Sigmoid colon (tissue), 7 donors: Measurements from ENCODE around the gene NUDT14. TPM values are rescaled to one million over a fixed set of nuclear protein-coding genes. Genes with fewer than 3 reads are reported as not detected.

Experiments used
- DNase-seq: peaks from one replicate; pipeline ENCODE4 v3.0.0-alpha.2; 2019
- H3K27ac ChIP-seq, 4 donors: fragments of 200-600 bp; sonication (generic); one replicate each; pipeline ENCODE4 v1.5.1; 2016 to 2019; ENCODE audit warnings: mild to moderate bottlenecking in 1 of 4
- H3K27me3 ChIP-seq, 3 donors: fragments of 200-600 bp; sonication (generic); one replicate each; pipeline ENCODE4 v1.5.1; 2019; ENCODE audit warnings: mild to moderate bottlenecking in 1 of 3
- H3K36me3 ChIP-seq, 4 donors: fragments of 200-600 bp; sonication (generic); one replicate each; pipeline ENCODE4 v1.5.1; 2016 to 2019
- H3K4me1 ChIP-seq, 4 donors: fragments of 200-600 bp; sonication (generic); one replicate each; pipeline ENCODE4 v1.5.1; 2017 to 2019
- H3K4me3 ChIP-seq, 4 donors: fragments of 200-600 bp; sonication (generic); one replicate each; pipeline ENCODE4 v1.5.1; 2017 to 2019; ENCODE audit warnings: mild to moderate bottlenecking in 2 of 4, moderate library complexity in 1 of 4
- H3K9me3 ChIP-seq, 4 donors: fragments of 200-600 bp in 3 of 4; sonication (generic) in 3 of 4; one replicate each; pipeline versions ENCODE4 v1.5.1 to v1.6.1; 2013 to 2019
- EP300 ChIP-seq, 4 donors: sonication (generic); formaldehyde crosslinking; IDR thresholded peaks; one replicate each; pipeline ENCODE4 v1.6.1; 2017; ENCODE audit warnings: antibody characterized with exemption in 4 of 4
- POLR2A ChIP-seq, 2 donors: fragments of 450-650 bp; IDR thresholded peaks; one replicate each; pipeline ENCODE4 v1.6.1; 2016; ENCODE audit warnings: antibody characterized with exemption in 2 of 2, mild to moderate bottlenecking in 2 of 2, moderate library complexity in 2 of 2
- POLR2AphosphoS5 ChIP-seq, 4 donors: sonication (generic); formaldehyde crosslinking; IDR thresholded peaks; one replicate each; pipeline ENCODE4 v1.6.1; 2017; ENCODE audit warnings: antibody characterized with exemption in 4 of 4
- WGBS, 2 donors: extraction: QIAGEN DNeasy Blood & Tissue Kit; methylation state at CpG; one replicate each; pipeline ENCODE4 v1.1.7; 2013; 5-methylcytosine and 5-hydroxymethylcytosine counted together
- intact Hi-C: fragments of 100-400 bp; cut with DNase I; formaldehyde crosslinking; loops from one replicate; pipeline ENCODE4 v1.15.1; 2023
- polyA plus RNA-seq, 3 donors: library from polyadenylated mRNA; stranded (reverse); fragments of 200-250 nt; gene quantifications; one replicate each; pipeline ENCODE4 v1.2.3, GENCODE V29; 2013
- total RNA-seq, 4 donors: library from RNA; depleted of rRNA; stranded (reverse); fragments of >200 nt; gene quantifications; one replicate each; pipeline ENCODE4 v1.1.0, GENCODE V29; 2016
- TF ChIP-seq, protein P1 (sequence below), 4 experiments: fragments of 450-650 bp in 3 of 4; fragments of 200-600 bp in 1 of 4; IDR thresholded peaks; one replicate each; pipeline ENCODE4 v1.5.1; 2016 to 2019; ENCODE audit warnings: antibody characterized with exemption in 4 of 4, mild to moderate bottlenecking in 3 of 4, moderate library complexity in 2 of 4
- donor health status: healthy with polysubstance abuse.
- donor health status: Bipolar disorder and iron deficiency.
- donor health status: healthy.

Gene NUDT14
- total and polyA plus RNA-seq, 7 donors: 4.1 to 47.4 (median 10.5) TPM

DNA sequence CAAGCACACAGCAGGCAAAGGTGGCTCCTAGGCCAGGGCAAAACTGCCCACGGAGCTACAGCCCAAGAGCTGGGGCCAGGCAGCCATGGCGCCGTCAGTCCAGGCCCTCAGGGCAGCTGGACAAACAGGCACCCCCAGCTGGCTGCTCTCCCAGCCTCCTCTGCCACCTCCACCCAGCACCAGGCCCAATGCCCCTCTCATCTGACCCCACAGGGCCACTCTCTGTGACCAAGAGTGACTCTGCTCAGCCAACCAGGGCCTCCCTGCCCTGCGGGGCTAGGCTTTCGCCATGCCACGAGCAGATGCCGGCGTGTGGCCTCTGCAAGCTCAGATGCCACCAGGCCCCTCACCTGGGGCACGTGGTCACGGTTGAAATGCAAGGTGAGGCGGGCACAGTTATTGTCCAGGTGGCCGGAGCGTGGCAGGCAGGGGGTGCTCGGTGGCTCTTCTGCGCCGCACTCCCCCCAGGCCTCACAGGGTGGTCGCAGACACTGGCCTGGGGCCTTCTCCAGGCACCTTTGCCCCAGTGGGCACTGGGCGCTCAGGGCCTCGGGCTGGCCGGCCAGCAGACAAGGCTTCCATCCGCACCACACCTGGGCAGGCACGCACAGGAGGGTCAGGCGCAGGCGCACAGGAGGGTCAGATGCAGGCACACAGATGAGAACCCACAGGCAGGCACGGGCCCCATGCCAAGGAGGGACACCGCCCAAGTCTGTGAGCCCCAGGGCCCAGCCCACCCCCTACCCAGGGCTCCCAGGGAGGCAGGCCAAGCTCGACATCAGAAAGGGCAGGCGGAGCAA lies 35.5 kb downstream of the NUDT14 start:
- H3K9me3 ChIP-seq: peaks cover 0 to under 1% (median 0%) of the 10 kb centered on the region in 4 donors
- no peaks in the 10 kb centered on the region for H3K4me1 ChIP-seq
- no peaks in the 10 kb centered on the region for H3K27me3 ChIP-seq
- 91% methylated on average over 28 of the region's 28 CpGs for WGBS, 2 donors
- H3K36me3 ChIP-seq: no peaks in the 10 kb centered on the region
- peak; percentile 58 for DNase-seq
- H3K4me3 ChIP-seq: no peak overlapping the region
- TF ChIP-seq EP300 (IDR thresholded peaks at IDR 0.05): no peak
- no peak for TF ChIP-seq POLR2AphosphoS5 (IDR thresholded peaks at IDR 0.05)
- no peak for TF ChIP-seq POLR2A (IDR thresholded peaks at IDR 0.05)
- TF ChIP-seq, protein P1, sequence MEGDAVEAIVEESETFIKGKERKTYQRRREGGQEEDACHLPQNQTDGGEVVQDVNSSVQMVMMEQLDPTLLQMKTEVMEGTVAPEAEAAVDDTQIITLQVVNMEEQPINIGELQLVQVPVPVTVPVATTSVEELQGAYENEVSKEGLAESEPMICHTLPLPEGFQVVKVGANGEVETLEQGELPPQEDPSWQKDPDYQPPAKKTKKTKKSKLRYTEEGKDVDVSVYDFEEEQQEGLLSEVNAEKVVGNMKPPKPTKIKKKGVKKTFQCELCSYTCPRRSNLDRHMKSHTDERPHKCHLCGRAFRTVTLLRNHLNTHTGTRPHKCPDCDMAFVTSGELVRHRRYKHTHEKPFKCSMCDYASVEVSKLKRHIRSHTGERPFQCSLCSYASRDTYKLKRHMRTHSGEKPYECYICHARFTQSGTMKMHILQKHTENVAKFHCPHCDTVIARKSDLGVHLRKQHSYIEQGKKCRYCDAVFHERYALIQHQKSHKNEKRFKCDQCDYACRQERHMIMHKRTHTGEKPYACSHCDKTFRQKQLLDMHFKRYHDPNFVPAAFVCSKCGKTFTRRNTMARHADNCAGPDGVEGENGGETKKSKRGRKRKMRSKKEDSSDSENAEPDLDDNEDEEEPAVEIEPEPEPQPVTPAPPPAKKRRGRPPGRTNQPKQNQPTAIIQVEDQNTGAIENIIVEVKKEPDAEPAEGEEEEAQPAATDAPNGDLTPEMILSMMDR (IDR thresholded peaks at IDR 0.05): no peak
- intact Hi-C loops: no loop called here
- no peak overlapping the region for H3K27ac ChIP-seq

DNA sequence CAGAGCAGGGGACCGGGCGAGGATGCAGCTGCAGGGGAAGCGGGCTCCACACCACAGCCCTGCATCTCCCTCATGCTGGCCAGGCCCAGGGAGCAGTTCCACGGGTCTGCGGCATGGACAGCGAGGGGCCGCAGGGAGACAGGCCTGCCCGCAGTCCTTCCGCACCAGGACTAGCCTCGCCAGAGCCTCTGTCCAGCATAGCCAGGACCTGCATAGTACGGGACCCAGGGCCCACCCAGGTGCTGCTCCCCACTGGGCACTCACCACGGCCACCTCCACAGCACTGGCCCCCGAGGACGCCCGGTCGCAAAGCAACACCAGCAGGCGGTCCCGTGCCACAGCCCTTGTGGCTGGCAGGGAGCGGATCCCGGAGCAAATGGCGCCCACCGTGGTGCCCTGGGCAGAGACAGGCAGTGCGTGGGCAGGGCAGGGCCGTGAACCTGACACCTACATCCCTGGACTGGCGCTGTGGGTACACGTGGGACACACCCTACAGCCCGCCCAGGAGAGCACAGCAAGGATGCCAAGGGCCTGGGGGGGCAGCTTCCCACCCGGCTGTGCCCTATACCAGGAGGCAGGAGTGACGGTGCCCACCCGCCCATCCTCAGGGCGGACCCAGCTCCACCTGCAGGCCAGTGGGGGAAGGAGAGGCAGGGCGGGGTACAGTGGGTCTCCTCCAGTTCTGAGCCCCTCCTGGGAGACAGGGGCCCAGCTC lies 36.3 kb downstream of the NUDT14 start:
- TF ChIP-seq, protein P1 (IDR thresholded peaks at IDR 0.05): no peak
- TF ChIP-seq POLR2A (IDR thresholded peaks at IDR 0.05) (no peak), EP300 (IDR thresholded peaks at IDR 0.05) (no peak), POLR2AphosphoS5 (IDR thresholded peaks at IDR 0.05) (no peak)
- WGBS, 2 donors: 89 to 92% methylated on average over 32 of the region's 32 CpGs
- Histone ChIP-seq H3K27ac (no peak overlapping the region), H3K9me3 (peaks cover 0 to 8% (median 4%) of the 10 kb centered on the region in 4 donors), H3K36me3 (no peaks in the 10 kb centered on the region), H3K27me3 (no peaks in the 10 kb centered on the region), H3K4me1 (no peaks in the 10 kb centered on the region), H3K4me3 (no peak overlapping the region)
- intact Hi-C loops: no loop called here
- DNase-seq: peak; percentile 61

DNA sequence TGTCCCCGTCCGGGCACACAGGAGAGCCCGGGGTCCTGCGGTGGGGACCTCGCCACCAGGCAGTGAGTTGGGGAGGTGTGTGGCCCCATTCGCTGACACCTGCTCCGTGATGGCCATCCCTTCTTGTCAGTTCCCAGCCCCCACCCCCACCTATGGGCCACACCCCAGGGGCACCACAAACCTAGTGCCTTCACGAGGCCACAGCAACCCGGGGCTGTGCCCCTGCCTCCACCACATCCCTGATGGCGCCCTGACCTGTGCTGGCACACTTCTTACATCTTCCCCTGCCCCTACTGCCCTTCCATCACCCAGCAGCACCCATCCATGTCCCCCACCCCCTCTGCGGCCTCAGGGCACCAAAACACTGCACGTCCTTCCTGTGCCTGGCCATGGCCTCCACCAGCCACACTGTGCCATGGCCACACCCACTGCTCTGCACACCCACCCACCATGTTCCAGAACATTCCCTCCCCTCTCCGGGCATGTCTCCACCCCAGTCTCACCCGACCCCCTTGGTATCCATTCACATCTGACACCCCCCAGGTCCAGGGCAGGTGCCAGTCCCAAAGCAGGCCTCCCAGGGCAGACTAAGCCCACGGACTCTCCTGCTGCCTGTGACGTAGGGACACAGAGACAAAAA lies 37.0 kb downstream of the NUDT14 start:
- H3K4me1 ChIP-seq: no peaks in the 10 kb centered on the region
- DNase-seq: peak; percentile 41
- peaks cover 4 to 13% (median 9%) of the 10 kb centered on the region in 4 donors for H3K9me3 ChIP-seq
- H3K36me3 ChIP-seq: no peaks in the 10 kb centered on the region
- TF ChIP-seq POLR2AphosphoS5 (IDR thresholded peaks at IDR 0.05) (no peak), POLR2A (IDR thresholded peaks at IDR 0.05) (no peak), EP300 (IDR thresholded peaks at IDR 0.05) (no peak)
- TF ChIP-seq, protein P1 (IDR thresholded peaks at IDR 0.05): no peak
- WGBS, 2 donors: 89 to 95% methylated on average over 16 of the region's 16 CpGs
- H3K27me3 ChIP-seq: no peaks in the 10 kb centered on the region
- no peak overlapping the region for H3K27ac ChIP-seq
- H3K4me3 ChIP-seq: no peak overlapping the region
- intact Hi-C loops: no loop called here

- intact Hi-C loops: no loop called here
- H3K36me3 ChIP-seq: no peaks in the 10 kb centered on the region
- TF ChIP-seq POLR2A (IDR thresholded peaks at IDR 0.05) (no peak), EP300 (IDR thresholded peaks at IDR 0.05) (no peak), POLR2AphosphoS5 (IDR thresholded peaks at IDR 0.05) (no peak)
- TF ChIP-seq, protein P1 (IDR thresholded peaks at IDR 0.05): no peak
Observed at GRCh38 chr14:105143451-105144025, 37.6 kb downstream of the NUDT14 start.

More at GRCh38 chr14:105143451-105144025, 37.6 kb downstream of the NUDT14 start:
- Histone ChIP-seq H3K4me1 (no peaks in the 10 kb centered on the region), H3K9me3 (peaks cover 4 to 13% (median 9%) of the 10 kb centered on the region in 4 donors), H3K4me3 (no peak overlapping the region), H3K27me3 (no peaks in the 10 kb centered on the region), H3K27ac (no peak overlapping the region)
- peak; percentile 60 for DNase-seq
- WGBS, 2 donors: 95 to 96% methylated on average over 27 of the region's 27 CpGs
